HEK293T (cell line): Measurements from ENCODE around the gene GAPDH.

Experiments used
- CTCF ChIA-PET: fragments of 350-600 bp; formaldehyde crosslinking; extraction: SDS; loops from one replicate; lab custom pipeline; 2021; ENCODE audit warnings: antibody characterized with exemption, inconsistent platforms; lab: Yijun Ruan, JAX
- POLR2A ChIA-PET: fragments of 350-600 bp; formaldehyde crosslinking; extraction: SDS; loops from one replicate; lab custom pipeline; 2020; ENCODE audit warnings: antibody characterized with exemption, inconsistent platforms; lab: Yijun Ruan, JAX
- DNase-seq: peaks from one replicate; pipeline ENCODE4 v3.0.0; 2012; ENCODE audit warnings: mixed read lengths; ENCODE audit errors: extremely low spot score
- ARNT ChIP-seq: fragments of 450-650 bp; IDR thresholded peaks from 2 replicates; pipeline ENCODE4 v1.6.1; 2017; ENCODE audit warnings: mild to moderate bottlenecking
- BHLHE40 ChIP-seq: fragments of 450-650 bp; IDR thresholded peaks from 2 replicates; pipeline ENCODE4 v1.6.1; 2016; ENCODE audit warnings: mild to moderate bottlenecking, moderate library complexity, borderline replicate concordance
- CTBP1 ChIP-seq: fragments of 450-650 bp; IDR thresholded peaks from 2 replicates; pipeline ENCODE4 v1.6.1; 2016; ENCODE audit warnings: borderline replicate concordance
- ELF4 ChIP-seq: fragments of 450-650 bp; IDR thresholded peaks from 2 replicates; pipeline ENCODE4 v1.6.1; 2017; ENCODE audit warnings: antibody characterized with exemption
- FOXA1 ChIP-seq: fragments of 450-650 bp; IDR thresholded peaks from 2 replicates; pipeline ENCODE4 v1.6.1; 2016; ENCODE audit warnings: mild to moderate bottlenecking
- FOXK2 ChIP-seq: fragments of 450-650 bp; IDR thresholded peaks from 2 replicates; pipeline ENCODE4 v1.6.1; 2016; ENCODE audit warnings: mild to moderate bottlenecking
- FOXM1 ChIP-seq: fragments of 450-650 bp; IDR thresholded peaks from 2 replicates; pipeline ENCODE4 v1.6.1; 2017; ENCODE audit warnings: mild to moderate bottlenecking, borderline replicate concordance
- HDGF ChIP-seq: fragments of 450-650 bp; IDR thresholded peaks from 2 replicates; pipeline ENCODE4 v1.6.1; 2017; ENCODE audit warnings: antibody characterized with exemption, borderline replicate concordance
- L3MBTL2 ChIP-seq: fragments of 450-650 bp; conservative IDR thresholded peaks from 2 replicates; pipeline ENCODE4 v1.6.1; 2016; ENCODE audit warnings: mild to moderate bottlenecking
- LEF1 ChIP-seq: fragments of 450-650 bp; IDR thresholded peaks from 2 replicates; pipeline ENCODE4 v1.6.1; 2017; ENCODE audit warnings: mild to moderate bottlenecking, borderline replicate concordance
- NFRKB ChIP-seq: fragments of 450-650 bp; IDR thresholded peaks from 2 replicates; pipeline ENCODE4 v1.6.1; 2016; ENCODE audit warnings: mild to moderate bottlenecking, moderate library complexity
- SP1 ChIP-seq: fragments of 450-650 bp; IDR thresholded peaks from 2 replicates; pipeline ENCODE4 v1.6.1; 2017
- SUZ12 ChIP-seq: fragments of 450-650 bp; IDR thresholded peaks from 2 replicates; pipeline ENCODE4 v1.6.1; 2016; ENCODE audit warnings: mild to moderate bottlenecking
- TARDBP ChIP-seq: fragments of 450-650 bp; IDR thresholded peaks from 2 replicates; pipeline ENCODE4 v1.6.1; 2016
- ZNF384 ChIP-seq: fragments of 450-650 bp; IDR thresholded peaks from 2 replicates; pipeline ENCODE4 v1.6.1; 2016
- TF ChIP-seq, protein P1 (sequence below): fragments of 450-650 bp; IDR thresholded peaks from 2 replicates; pipeline ENCODE4 v1.6.1; 2016

The GAPDH gene

GRCh38 chr12:6567112-6567670 is 32.9 kb downstream of the GAPDH start:
- TF ChIP-seq, protein P1, sequence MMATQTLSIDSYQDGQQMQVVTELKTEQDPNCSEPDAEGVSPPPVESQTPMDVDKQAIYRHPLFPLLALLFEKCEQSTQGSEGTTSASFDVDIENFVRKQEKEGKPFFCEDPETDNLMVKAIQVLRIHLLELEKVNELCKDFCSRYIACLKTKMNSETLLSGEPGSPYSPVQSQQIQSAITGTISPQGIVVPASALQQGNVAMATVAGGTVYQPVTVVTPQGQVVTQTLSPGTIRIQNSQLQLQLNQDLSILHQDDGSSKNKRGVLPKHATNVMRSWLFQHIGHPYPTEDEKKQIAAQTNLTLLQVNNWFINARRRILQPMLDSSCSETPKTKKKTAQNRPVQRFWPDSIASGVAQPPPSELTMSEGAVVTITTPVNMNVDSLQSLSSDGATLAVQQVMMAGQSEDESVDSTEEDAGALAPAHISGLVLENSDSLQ: no peak
- TF ChIP-seq ARNT (no peak), FOXA1 (no peak), TARDBP (no peak), NFRKB (no peak), FOXK2 (no peak), SP1 (no peak), LEF1 (no peak), L3MBTL2 (no peak), CTBP1 (no peak), BHLHE40 (no peak), ZNF384 (no peak), FOXM1 (no peak)
- no peak for DNase-seq
- POLR2A ChIA-PET: interaction anchor here (0.6 to 2.6 kb wide), 8 partner anchors 9 to 122 kb away, joined by 3 to 34 read pairs (median 5); partner anchors contain the start of genes VAMP1 and ZNF384
- CTCF ChIA-PET: interaction anchor here (2.2 kb wide), 1 partner anchor 9 kb away, joined by 7 read pairs; no protein-coding TSS in a partner anchor

- no peak for DNase-seq
- CTCF ChIA-PET: no interaction called here
- TF ChIP-seq FOXM1: no peak
- TF ChIP-seq ZNF384: no peak
- no peak for TF ChIP-seq CTBP1
- TF ChIP-seq SP1: no peak
- no peak for TF ChIP-seq SUZ12
- TF ChIP-seq TARDBP: no peak
- TF ChIP-seq FOXK2: no peak
- TF ChIP-seq ARNT: no peak
- no peak for TF ChIP-seq NFRKB
- no peak for TF ChIP-seq ELF4
- TF ChIP-seq FOXA1: no peak
- no peak for TF ChIP-seq HDGF
- TF ChIP-seq L3MBTL2: no peak
- POLR2A ChIA-PET: interaction anchor here (0.9 to 2.6 kb wide), 8 partner anchors 11 to 183 kb away, joined by 3 to 34 read pairs (median 6); partner anchors contain the start of gene MLF2
Measured at GRCh38 chr12:6569312-6569711, 35.0 kb downstream of the GAPDH start.

- TF ChIP-seq NFRKB (no peak), ZNF384 (no peak), BHLHE40 (no peak), ARNT (no peak)
- ChIA-PET POLR2A (interaction anchor here (0.6 to 1.2 kb wide), 6 partner anchors 36 to 321 kb away, joined by 3 to 4 read pairs (median 3); partner anchors contain the start of genes GAPDH and MRPL51), CTCF (interaction anchor here (0.8 to 2.3 kb wide), 5 partner anchors 11 to 26 kb away, joined by 4 to 13 read pairs (median 4); no protein-coding TSS in a partner anchor)
- no peak for DNase-seq
Measured at GRCh38 chr12:6569786-6570185, 35.5 kb downstream of the GAPDH start.

- TF ChIP-seq TARDBP: no peak
- TF ChIP-seq CTBP1: no peak
- no peak for TF ChIP-seq FOXK2
- no peak for TF ChIP-seq SUZ12
- no peak for TF ChIP-seq HDGF
- ChIA-PET CTCF (interaction anchor here (0.8 to 2.3 kb wide), 12 partner anchors 12 to 182 kb away, joined by 3 to 13 read pairs (median 4); partner anchors contain the start of gene LPAR5), POLR2A (interaction anchor here (0.6 to 1.5 kb wide), 9 partner anchors 13 to 321 kb away, joined by 3 to 4 read pairs (median 3); partner anchors contain the start of genes GAPDH and MRPL51)
- DNase-seq: peak; percentile 69
Measured at GRCh38 chr12:6570264-6570887, 36.1 kb downstream of the GAPDH start.

- ChIA-PET POLR2A (no interaction called here), CTCF (interaction anchor here (0.5 to 1.0 kb wide), 5 partner anchors 11 to 237 kb away, joined by 3 to 7 read pairs (median 3); no protein-coding TSS in a partner anchor)
- no peak for DNase-seq
- TF ChIP-seq, protein P1: no peak
- TF ChIP-seq BHLHE40 (no peak), CTBP1 (no peak), NFRKB (no peak), ZNF384 (no peak), FOXA1 (no peak), L3MBTL2 (no peak), SUZ12 (no peak), SP1 (no peak), LEF1 (no peak), HDGF (no peak), FOXK2 (no peak), ARNT (no peak), ELF4 (no peak), TARDBP (no peak), FOXM1 (no peak)
Measured at GRCh38 chr12:6573001-6573400, 38.7 kb downstream of the GAPDH start.

DNA sequence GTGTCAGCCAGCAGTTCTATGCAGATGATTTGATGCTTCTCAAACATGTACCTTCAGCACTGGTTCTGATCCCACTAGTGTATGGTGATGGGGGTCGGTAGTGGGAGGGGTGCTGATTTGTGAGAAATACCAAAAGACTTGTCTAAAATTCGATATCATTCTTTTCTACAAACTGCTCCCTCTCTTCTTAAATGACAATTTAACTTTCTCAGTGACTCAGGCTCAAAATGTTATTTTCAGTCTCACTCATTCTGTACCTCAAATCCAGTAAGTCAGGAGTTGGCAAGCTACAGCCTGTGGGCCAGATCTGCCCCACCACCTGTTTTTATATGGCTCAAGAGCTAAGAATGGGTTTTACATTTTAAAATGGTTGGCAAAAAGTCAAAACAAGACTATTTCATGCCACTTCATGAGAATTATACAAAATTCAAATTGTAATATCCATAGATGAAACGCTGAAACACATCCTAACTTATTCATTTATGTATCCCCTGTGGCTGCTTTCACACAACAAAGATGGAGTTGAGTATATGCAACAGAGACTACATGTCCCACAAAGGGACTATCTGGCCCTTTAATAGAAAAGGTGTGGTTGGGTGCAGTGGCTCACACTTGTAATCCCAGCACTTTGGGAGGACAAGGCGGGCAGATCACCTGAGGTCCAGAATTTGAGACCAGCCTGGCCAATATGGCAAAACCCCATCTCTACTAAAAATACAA is 40.4 kb downstream of the GAPDH start:
- TF ChIP-seq ZNF384: no peak
- TF ChIP-seq SUZ12: no peak
- TF ChIP-seq HDGF: no peak
- TF ChIP-seq SP1: no peak
- no peak for TF ChIP-seq BHLHE40
- no peak for TF ChIP-seq FOXK2
- no peak for DNase-seq
- POLR2A ChIA-PET: no interaction called here
- CTCF ChIA-PET: no interaction called here
